B cell (primary cell): ENCODE results near the gene MOB3C. TPM values are rescaled to one million over a fixed set of nuclear protein-coding genes. Genes with fewer than 3 reads are reported as not detected.

Experiments
- ATAC-seq: fragments of 200-7000 bp; cut with Tn5 transposase; one replicate; pipeline ENCODE4 v1.10.0; 2021; ENCODE audit warnings: low read depth, mild to moderate bottlenecking, moderate number of reproducible peaks, moderate library complexity
- CTCF ChIA-PET: fragments of 350-600 bp; sonication (Branson Sonifier 250); formaldehyde crosslinking; loops from one replicate; lab custom pipeline; 2021; ENCODE audit warnings: antibody characterized with exemption, inconsistent platforms; lab: Charles Lee
- POLR2A ChIA-PET: fragments of 350-600 bp; sonication (Branson Sonifier 250); formaldehyde crosslinking; loops from one replicate; lab custom pipeline; 2021; ENCODE audit warnings: antibody characterized with exemption; lab: Charles Lee
- DNase-seq: peaks from one replicate; pipeline ENCODE4 v3.0.0; 2013
- H2AFZ ChIP-seq: 2 replicates; pipeline ENCODE4 v1.6.1; 2012; ENCODE audit warnings: mild to moderate bottlenecking, low read depth, low read length; ENCODE audit not compliant: insufficient read depth, poor library complexity, severe bottlenecking
- H3K27ac ChIP-seq, 2 donors: 1 replicate in 1 of 2; 2 replicates in 1 of 2; pipeline ENCODE4 v1.5.1; 2012 to 2013; ENCODE audit warnings: low read length in 2 of 2, mild to moderate bottlenecking in 2 of 2, moderate library complexity in 1 of 2
- H3K27me3 ChIP-seq, 4 experiments: fragments of 200-600 bp in 1 of 4; sonication (generic) in 1 of 4; replicated peaks in 1 of 4; 1 replicate in 2 of 4; 2 replicates in 2 of 4; pipeline versions ENCODE4 v1.6.1 to v1.7.0; 2013 to 2016; ENCODE audit warnings: low read length in 3 of 4, mild to moderate bottlenecking in 2 of 4, mixed read lengths in 1 of 4, moderate library complexity in 1 of 4; ENCODE audit not compliant: insufficient read depth in 4 of 4, control insufficient read depth in 3 of 4; ENCODE audit errors: control extremely low read depth in 1 of 4
- H3K36me3 ChIP-seq, 2 experiments: replicated peaks in 1 of 2; 1 replicate in 1 of 2; 2 replicates in 1 of 2; pipeline versions ENCODE4 v1.6.1 to v1.7.1; 2013; ENCODE audit warnings: low read length in 1 of 2; ENCODE audit not compliant: insufficient read depth in 2 of 2, control insufficient read depth in 1 of 2; ENCODE audit errors: control extremely low read depth in 1 of 2, extremely low read depth in 1 of 2
- H3K4me1 ChIP-seq, 2 donors: fragments of 200-600 bp in 1 of 2; sonication (generic) in 1 of 2; 1 replicate in 1 of 2; 2 replicates in 1 of 2; pipeline versions ENCODE4 v1.5.1 to v1.6.1; 2013 to 2017; ENCODE audit warnings: low read length in 2 of 2; ENCODE audit not compliant: control insufficient read depth in 2 of 2, insufficient read depth in 2 of 2
- H3K4me2 ChIP-seq: replicated peaks from 2 replicates; pipeline ENCODE3; 2012; ENCODE audit warnings: mild to moderate bottlenecking, low read depth, low read length; ENCODE audit not compliant: poor library complexity, severe bottlenecking
- H3K4me3 ChIP-seq, 5 experiments: fragments of 200-600 bp in 1 of 5; sonication (generic) in 1 of 5; 1 replicate in 3 of 5; 2 replicates in 2 of 5; pipeline versions ENCODE4 v1.5.1 to v1.7.0; 2011 to 2016; ENCODE audit warnings: low read length in 4 of 5, mild to moderate bottlenecking in 4 of 5, low read depth in 2 of 5, control low read depth in 1 of 5, moderate library complexity in 1 of 5; ENCODE audit not compliant: insufficient read depth in 1 of 5; ENCODE audit errors: control extremely low read depth in 1 of 5, extremely low read depth in 1 of 5
- H3K79me2 ChIP-seq: fragments of 200-600 bp; sonication (generic); one replicate; pipeline ENCODE4 v1.6.0; 2016; ENCODE audit warnings: low read length; ENCODE audit not compliant: control insufficient read depth, insufficient read depth
- H3K9ac ChIP-seq: fragments of 200-600 bp; sonication (generic); 2 replicates; pipeline ENCODE4 v1.6.1; 2017; ENCODE audit warnings: mild to moderate bottlenecking, low read length, moderate library complexity
- H3K9me3 ChIP-seq, 3 donors: one replicate each; pipeline versions ENCODE4 v1.6.1 to v1.7.1; 2013; ENCODE audit warnings: low read length in 2 of 3; ENCODE audit not compliant: control insufficient read depth in 2 of 3, insufficient read depth in 1 of 3; ENCODE audit errors: control extremely low read depth in 1 of 3
- H4K20me1 ChIP-seq: 2 replicates; pipeline ENCODE4 v1.6.0; 2012; ENCODE audit warnings: mild to moderate bottlenecking, low read length; ENCODE audit not compliant: insufficient read depth, control insufficient read depth, poor library complexity, severe bottlenecking
- H3K27ac Mint-ChIP-seq: one replicate; pipeline ENCODE4 v1.8.0; 2021; ENCODE audit warnings: mixed read lengths
- H3K27me3 Mint-ChIP-seq: one replicate; pipeline ENCODE4 v1.8.0; 2021; ENCODE audit warnings: mixed read lengths
- H3K4me1 Mint-ChIP-seq: one replicate; pipeline ENCODE4 v1.8.0; 2021; ENCODE audit warnings: mixed read lengths
- H3K4me3 Mint-ChIP-seq: one replicate; pipeline ENCODE4 v1.8.0; 2021; ENCODE audit warnings: mixed read lengths
- H3K9me3 Mint-ChIP-seq: one replicate; pipeline ENCODE4 v1.8.0; 2022; ENCODE audit warnings: mixed read lengths; ENCODE audit not compliant: insufficient read depth
- CTCF ChIP-seq: fragments of 200-600 bp; IDR thresholded peaks from one replicate; pipeline ENCODE4 v1.8.0; 2022; ENCODE audit warnings: antibody characterized with exemption, mild to moderate bottlenecking
- EZH2 ChIP-seq: IDR thresholded peaks from 2 replicates; pipeline ENCODE4 v1.6.1; 2012; ENCODE audit warnings: borderline replicate concordance, low read depth, mild to moderate bottlenecking, moderate library complexity, low read length; ENCODE audit not compliant: insufficient read depth, poor library complexity, severe bottlenecking
- WGBS: methylation state at CpG from one replicate; pipeline ENCODE4 v1.1.5; 2013; ENCODE audit warnings: missing lambda C conversion rate; ENCODE audit not compliant: insufficient coverage; 5-methylcytosine and 5-hydroxymethylcytosine counted together
- intact Hi-C: fragments of 100-400 bp; cut with micrococcal nuclease; formaldehyde crosslinking; loops from one replicate; pipeline ENCODE4 v1.10.0; 2022
- polyA plus RNA-seq: library from polyadenylated mRNA; depleted of rRNA; stranded (reverse); fragments of >200 nt; gene quantifications from 2 replicates; pipeline ENCODE4 v1.2.3, GENCODE V29; 2012
- total RNA-seq, 2 donors: library from RNA; stranded (reverse); fragments of 120-200 nt in 1 of 2; gene quantifications; 1 replicate in 1 of 2; 2 replicates in 1 of 2; pipeline versions ENCODE4 v1.2.3 to v1.2.4, GENCODE V29; 2013 to 2022

MOB3C gene
- total and polyA plus RNA-seq, 2 donors (not counting 1 experiment from before 2014, with no cell fraction given), result 18.9 to 19.2 TPM

GRCh38 chr1:46639547-46639946, 22.9 kb upstream of the MOB3C start:
- no peaks in the 10 kb centered on the region for H3K79me2 ChIP-seq
- H3K27me3 ChIP-seq, result no peaks in the 10 kb centered on the region
- ChIA-PET POLR2A (no interaction called here), CTCF (no interaction called here)
- TF ChIP-seq CTCF (no peak), EZH2 (no peak)
- Mint-ChIP-seq H3K27me3 (no peaks in the 10 kb centered on the region), H3K4me1 (no peaks in the 10 kb centered on the region), H3K27ac (no peak overlapping the region), H3K4me3 (no peak overlapping the region), H3K9me3 (no peaks in the 10 kb centered on the region)
- H3K36me3 ChIP-seq, result peaks cover 5 to 29% of the 10 kb centered on the region in 2 experiments
- no peaks in the 10 kb centered on the region for H3K9me3 ChIP-seq
- no peak overlapping the region for H3K4me3 ChIP-seq
- WGBS, result no CpG with 5 or more reads among the region's 1 CpG
- no peaks in the 10 kb centered on the region for H4K20me1 ChIP-seq
- ATAC-seq, result no peak
- no peak for DNase-seq
- no peak overlapping the region for H3K27ac ChIP-seq
- H3K9ac ChIP-seq, result no peak overlapping the region
- intact Hi-C loops, result no loop called here
- no peak overlapping the region for H2AFZ ChIP-seq
- no peaks in the 10 kb centered on the region for H3K4me1 ChIP-seq
- H3K4me2 ChIP-seq, result no peak overlapping the region

GRCh38 chr1:46638921-46639320, 22.3 kb upstream of the MOB3C start:
- ChIA-PET CTCF (no interaction called here), POLR2A (no interaction called here)
- Histone ChIP-seq H2AFZ (no peak overlapping the region), H3K9ac (no peak overlapping the region), H3K9me3 (no peaks in the 10 kb centered on the region), H3K27ac (no peak overlapping the region), H3K27me3 (no peaks in the 10 kb centered on the region), H3K79me2 (no peaks in the 10 kb centered on the region), H3K4me3 (no peak overlapping the region), H4K20me1 (no peaks in the 10 kb centered on the region), H3K36me3 (peaks cover 5 to 29% of the 10 kb centered on the region in 2 experiments), H3K4me1 (no peaks in the 10 kb centered on the region), H3K4me2 (no peak overlapping the region)
- Mint-ChIP-seq H3K27me3 (no peaks in the 10 kb centered on the region), H3K4me3 (no peak overlapping the region), H3K9me3 (no peaks in the 10 kb centered on the region), H3K27ac (no peak overlapping the region), H3K4me1 (no peaks in the 10 kb centered on the region)
- DNase-seq, result no peak
- TF ChIP-seq CTCF (no peak), EZH2 (no peak)
- intact Hi-C loops, result no loop called here
- no peak for ATAC-seq
